ENCODE measurements around the gene CHST8. TPM values are rescaled to one million over a fixed set of nuclear protein-coding genes. Genes with fewer than 3 reads are reported as not detected.
"Not testable (repeated sequence)": the region's sequence is repeated elsewhere in the genome, so short reads cannot be mapped to it uniquely, and the experiment has no call there.

Gene CHST8
- polyA plus RNA-seq, 1 of the 3 experiments (the other 2 are of a cell fraction): 0.05 TPM

DNA sequence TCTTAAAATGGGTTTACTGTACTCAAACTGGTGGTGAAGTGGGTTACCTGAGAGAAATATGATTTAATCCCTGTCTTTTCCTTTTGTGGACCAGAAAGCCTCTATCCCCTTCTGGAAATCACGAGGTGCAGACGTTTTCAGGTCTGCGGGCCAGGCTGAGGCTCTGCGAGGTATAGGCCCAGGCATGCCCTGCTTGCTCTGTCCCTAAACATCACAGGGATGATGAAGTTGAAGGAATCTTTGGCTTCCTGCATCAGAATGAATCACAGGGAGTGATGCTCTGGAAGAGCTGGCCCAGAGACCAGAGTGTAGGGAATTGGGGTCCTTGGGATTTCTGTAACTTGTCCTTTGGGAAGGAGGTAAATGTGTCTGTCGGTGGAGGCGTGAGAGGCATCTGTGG is 18.4 kb upstream of the CHST8 start (continued):
- TF ChIP-seq, protein P1, sequence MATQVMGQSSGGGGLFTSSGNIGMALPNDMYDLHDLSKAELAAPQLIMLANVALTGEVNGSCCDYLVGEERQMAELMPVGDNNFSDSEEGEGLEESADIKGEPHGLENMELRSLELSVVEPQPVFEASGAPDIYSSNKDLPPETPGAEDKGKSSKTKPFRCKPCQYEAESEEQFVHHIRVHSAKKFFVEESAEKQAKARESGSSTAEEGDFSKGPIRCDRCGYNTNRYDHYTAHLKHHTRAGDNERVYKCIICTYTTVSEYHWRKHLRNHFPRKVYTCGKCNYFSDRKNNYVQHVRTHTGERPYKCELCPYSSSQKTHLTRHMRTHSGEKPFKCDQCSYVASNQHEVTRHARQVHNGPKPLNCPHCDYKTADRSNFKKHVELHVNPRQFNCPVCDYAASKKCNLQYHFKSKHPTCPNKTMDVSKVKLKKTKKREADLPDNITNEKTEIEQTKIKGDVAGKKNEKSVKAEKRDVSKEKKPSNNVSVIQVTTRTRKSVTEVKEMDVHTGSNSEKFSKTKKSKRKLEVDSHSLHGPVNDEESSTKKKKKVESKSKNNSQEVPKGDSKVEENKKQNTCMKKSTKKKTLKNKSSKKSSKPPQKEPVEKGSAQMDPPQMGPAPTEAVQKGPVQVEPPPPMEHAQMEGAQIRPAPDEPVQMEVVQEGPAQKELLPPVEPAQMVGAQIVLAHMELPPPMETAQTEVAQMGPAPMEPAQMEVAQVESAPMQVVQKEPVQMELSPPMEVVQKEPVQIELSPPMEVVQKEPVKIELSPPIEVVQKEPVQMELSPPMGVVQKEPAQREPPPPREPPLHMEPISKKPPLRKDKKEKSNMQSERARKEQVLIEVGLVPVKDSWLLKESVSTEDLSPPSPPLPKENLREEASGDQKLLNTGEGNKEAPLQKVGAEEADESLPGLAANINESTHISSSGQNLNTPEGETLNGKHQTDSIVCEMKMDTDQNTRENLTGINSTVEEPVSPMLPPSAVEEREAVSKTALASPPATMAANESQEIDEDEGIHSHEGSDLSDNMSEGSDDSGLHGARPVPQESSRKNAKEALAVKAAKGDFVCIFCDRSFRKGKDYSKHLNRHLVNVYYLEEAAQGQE (IDR thresholded peaks at IDR 0.05; ENCODE audit: low read depth, low read length): no peak

DNA sequence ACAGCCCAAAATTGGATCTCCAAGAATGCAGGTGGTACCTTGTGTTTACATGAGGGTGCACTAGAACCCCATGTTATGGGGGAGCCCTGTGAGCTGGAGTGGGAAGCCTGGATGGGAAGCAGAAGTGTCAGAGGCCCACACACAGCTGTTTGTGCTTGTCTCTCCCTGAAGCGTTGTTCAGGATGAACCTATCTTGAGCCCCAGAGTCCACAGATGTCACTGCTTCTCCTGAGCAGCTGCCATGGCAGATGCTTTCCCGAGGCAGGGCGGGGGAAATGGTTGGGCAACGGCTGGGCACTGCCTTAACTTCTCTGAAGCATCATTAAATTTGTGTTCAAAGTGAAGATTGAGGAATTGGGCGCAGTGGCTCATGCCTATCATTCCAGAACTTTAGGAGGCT is 17.1 kb upstream of the CHST8 start:
- H3K27ac ChIP-seq (ENCODE audit: low read depth in 2 of 2, low read length in 1 of 2): no peak overlapping the region
- WGBS (ENCODE audit: low lambda C conversion rate): 14% methylated on average over 5 of the region's 5 CpGs
- no peaks in the 10 kb centered on the region for H3F3A ChIP-seq (replicated peaks; ENCODE audit: insufficient read depth)
- H3K9me2 ChIP-seq: no peaks in the 10 kb centered on the region
- H3K27me3 ChIP-seq (ENCODE audit: insufficient read depth): no peaks in the 10 kb centered on the region
- ChIA-PET CTCF (no interaction called here), POLR2A (no interaction called here)
- H3K4me3 ChIP-seq (ENCODE audit: low read depth in 2 of 2, low read length in 1 of 2): no peak overlapping the region
- no peaks in the 10 kb centered on the region for H3K36me3 ChIP-seq (replicated peaks in 1 of 2; ENCODE audit: control insufficient read depth in 1 of 2, insufficient read depth in 2 of 2, low read length in 1 of 2)
- no peaks in the 10 kb centered on the region for H3K9me3 ChIP-seq
- no peaks in the 10 kb centered on the region for H3K4me1 ChIP-seq (ENCODE audit: control insufficient read depth in 1 of 2, insufficient read depth in 2 of 2, low read depth in 1 of 2, low read length in 1 of 2)
- no peak overlapping the region for H3K9ac ChIP-seq
- TF ChIP-seq, protein P2, sequence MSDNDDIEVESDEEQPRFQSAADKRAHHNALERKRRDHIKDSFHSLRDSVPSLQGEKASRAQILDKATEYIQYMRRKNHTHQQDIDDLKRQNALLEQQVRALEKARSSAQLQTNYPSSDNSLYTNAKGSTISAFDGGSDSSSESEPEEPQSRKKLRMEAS (IDR thresholded peaks at IDR 0.05; ENCODE audit: low read depth): no peak
- TF ChIP-seq RFX5 (IDR thresholded peaks at IDR 0.05; ENCODE audit: low read length): no peak
- no peak for TF ChIP-seq SIN3A (IDR thresholded peaks at IDR 0.05; ENCODE audit: borderline replicate concordance, low read depth, low read length)
- no peak for TF ChIP-seq FOSL2 (IDR thresholded peaks at IDR 0.05; ENCODE audit: borderline replicate concordance, low read depth)
- TF ChIP-seq JUND (IDR thresholded peaks at IDR 0.05): no peak
- TF ChIP-seq RAD21 (IDR thresholded peaks at IDR 0.05; ENCODE audit: low read length): no peak
- TF ChIP-seq TAF1 (IDR thresholded peaks at IDR 0.05; ENCODE audit: borderline replicate concordance, low read depth, low read length): no peak
- no peak for TF ChIP-seq SMC3 (IDR thresholded peaks at IDR 0.05; ENCODE audit: low read depth, low read length)
- no peak for TF ChIP-seq YY1 (IDR thresholded peaks at IDR 0.05; ENCODE audit: low read depth)
- no peak for TF ChIP-seq MXI1 (IDR thresholded peaks at IDR 0.05; ENCODE audit: low read depth, low read length)
- no peak for TF ChIP-seq TCF12 (IDR thresholded peaks at IDR 0.05)
- TF ChIP-seq, protein P3, sequence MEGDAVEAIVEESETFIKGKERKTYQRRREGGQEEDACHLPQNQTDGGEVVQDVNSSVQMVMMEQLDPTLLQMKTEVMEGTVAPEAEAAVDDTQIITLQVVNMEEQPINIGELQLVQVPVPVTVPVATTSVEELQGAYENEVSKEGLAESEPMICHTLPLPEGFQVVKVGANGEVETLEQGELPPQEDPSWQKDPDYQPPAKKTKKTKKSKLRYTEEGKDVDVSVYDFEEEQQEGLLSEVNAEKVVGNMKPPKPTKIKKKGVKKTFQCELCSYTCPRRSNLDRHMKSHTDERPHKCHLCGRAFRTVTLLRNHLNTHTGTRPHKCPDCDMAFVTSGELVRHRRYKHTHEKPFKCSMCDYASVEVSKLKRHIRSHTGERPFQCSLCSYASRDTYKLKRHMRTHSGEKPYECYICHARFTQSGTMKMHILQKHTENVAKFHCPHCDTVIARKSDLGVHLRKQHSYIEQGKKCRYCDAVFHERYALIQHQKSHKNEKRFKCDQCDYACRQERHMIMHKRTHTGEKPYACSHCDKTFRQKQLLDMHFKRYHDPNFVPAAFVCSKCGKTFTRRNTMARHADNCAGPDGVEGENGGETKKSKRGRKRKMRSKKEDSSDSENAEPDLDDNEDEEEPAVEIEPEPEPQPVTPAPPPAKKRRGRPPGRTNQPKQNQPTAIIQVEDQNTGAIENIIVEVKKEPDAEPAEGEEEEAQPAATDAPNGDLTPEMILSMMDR (IDR thresholded peaks at IDR 0.05): no peak
- TF ChIP-seq, protein P4, sequence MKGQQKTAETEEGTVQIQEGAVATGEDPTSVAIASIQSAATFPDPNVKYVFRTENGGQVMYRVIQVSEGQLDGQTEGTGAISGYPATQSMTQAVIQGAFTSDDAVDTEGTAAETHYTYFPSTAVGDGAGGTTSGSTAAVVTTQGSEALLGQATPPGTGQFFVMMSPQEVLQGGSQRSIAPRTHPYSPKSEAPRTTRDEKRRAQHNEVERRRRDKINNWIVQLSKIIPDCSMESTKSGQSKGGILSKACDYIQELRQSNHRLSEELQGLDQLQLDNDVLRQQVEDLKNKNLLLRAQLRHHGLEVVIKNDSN (IDR thresholded peaks at IDR 0.05; ENCODE audit: borderline replicate concordance, low read depth): no peak
- no peak for TF ChIP-seq TEAD4 (IDR thresholded peaks at IDR 0.05; ENCODE audit: borderline replicate concordance, insufficient read depth)
- no peak for TF ChIP-seq MEF2A (IDR thresholded peaks at IDR 0.05; ENCODE audit: borderline replicate concordance, low read depth)
- TF ChIP-seq NFIC (IDR thresholded peaks at IDR 0.05; ENCODE audit: borderline replicate concordance): no peak
- no peak overlapping the region for H3K4me2 ChIP-seq
- no peaks in the 10 kb centered on the region for H4K20me1 ChIP-seq (ENCODE audit: insufficient read depth)
- H2AFZ ChIP-seq (ENCODE audit: low read depth): no peak overlapping the region
- H3K79me2 ChIP-seq (ENCODE audit: insufficient read depth): no peaks in the 10 kb centered on the region
- DNase-seq: no peak

DNA sequence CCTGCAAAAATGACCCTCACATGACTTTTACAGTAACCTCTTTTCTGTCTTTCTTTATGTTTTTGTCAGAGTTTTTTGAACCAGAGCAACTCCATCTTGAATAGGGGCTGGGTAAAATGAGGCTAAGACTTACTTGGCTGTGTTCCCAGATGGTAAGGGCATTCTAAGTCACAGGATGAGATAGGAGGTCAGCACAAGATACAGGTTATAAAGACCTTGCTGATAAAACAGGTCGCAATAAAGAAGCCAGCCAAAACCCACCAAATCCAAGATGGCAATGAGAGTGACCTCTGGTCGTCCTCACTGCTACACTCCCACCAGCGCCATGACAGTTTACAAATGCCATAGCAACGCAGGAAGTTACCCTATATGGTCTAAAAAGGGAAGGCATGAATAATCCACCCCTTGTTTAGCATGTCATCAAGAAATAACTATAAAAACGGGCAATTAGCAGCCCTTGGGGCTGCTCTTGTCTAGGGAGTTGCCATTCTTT is 15.9 kb upstream of the CHST8 start:
- H3K9ac ChIP-seq; H3K4me2 ChIP-seq; H4K20me1 ChIP-seq (ENCODE audit: insufficient read depth); H3K27me3 ChIP-seq (ENCODE audit: insufficient read depth); H3K9me2 ChIP-seq; H3F3A ChIP-seq (replicated peaks; ENCODE audit: insufficient read depth); H3K36me3 ChIP-seq (replicated peaks in 1 of 2; ENCODE audit: control insufficient read depth in 1 of 2, insufficient read depth in 2 of 2, low read length in 1 of 2); H3K27ac ChIP-seq (ENCODE audit: low read depth in 2 of 2, low read length in 1 of 2); CTCF ChIA-PET; H2AFZ ChIP-seq (ENCODE audit: low read depth); DNase-seq; H3K4me1 ChIP-seq (ENCODE audit: control insufficient read depth in 1 of 2, insufficient read depth in 2 of 2, low read depth in 1 of 2, low read length in 1 of 2); H3K79me2 ChIP-seq (ENCODE audit: insufficient read depth); POLR2A ChIA-PET; H3K4me3 ChIP-seq (ENCODE audit: low read depth in 2 of 2, low read length in 1 of 2); H3K9me3 ChIP-seq: not testable (repeated sequence)
- WGBS (ENCODE audit: low lambda C conversion rate): 15% methylated on average over 4 of the region's 5 CpGs

Measured in SK-N-SH (cell line).